ENCODE results near the gene HCCS.

The HCCS gene

DNA sequence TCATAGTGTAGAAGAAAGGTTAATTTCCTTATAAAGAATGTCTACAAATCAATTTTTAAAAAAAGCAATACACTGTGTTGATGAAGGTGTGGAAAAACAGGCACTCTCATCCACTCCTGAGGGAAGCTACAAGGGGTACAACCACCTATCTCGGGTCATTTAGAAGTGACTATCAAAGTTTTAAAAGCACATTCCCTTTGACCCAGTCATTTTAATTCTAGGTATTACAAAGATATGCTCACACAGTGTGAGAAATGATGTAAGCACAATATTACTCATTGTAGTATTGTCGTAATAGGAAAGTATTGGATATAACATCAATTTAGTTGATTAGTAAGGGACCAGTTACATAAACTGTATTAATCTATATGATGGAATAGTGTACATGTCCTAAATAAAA lies 7.4 kb upstream of the HCCS start:
- no peak for TF ChIP-seq CTCF (IDR thresholded peaks at IDR 0.05; ENCODE audit: low read length, missing control alignments)
- no peak overlapping the region for H3K4me3 ChIP-seq (replicated peaks; ENCODE audit: low read depth, low read length)
- no peak for DNase-seq (ENCODE audit: low read depth)

- peak; percentile 43 for DNase-seq (ENCODE audit: low read depth)
- no peak overlapping the region for H3K4me3 ChIP-seq (replicated peaks; ENCODE audit: low read depth, low read length)
- no peak for TF ChIP-seq CTCF (IDR thresholded peaks at IDR 0.05; ENCODE audit: low read length, missing control alignments)
These were observed 6.1 kb upstream of the HCCS start for GRCh38 chrX:11105080-11105479.

GRCh38 chrX:11108253-11108941 lies 2.7 kb upstream of the HCCS start:
- DNase-seq (ENCODE audit: low read depth) = no peak
- TF ChIP-seq CTCF (IDR thresholded peaks at IDR 0.05; ENCODE audit: low read length, missing control alignments) = no peak
- H3K4me3 ChIP-seq (replicated peaks; ENCODE audit: low read depth, low read length) = no peak overlapping the region

DNA sequence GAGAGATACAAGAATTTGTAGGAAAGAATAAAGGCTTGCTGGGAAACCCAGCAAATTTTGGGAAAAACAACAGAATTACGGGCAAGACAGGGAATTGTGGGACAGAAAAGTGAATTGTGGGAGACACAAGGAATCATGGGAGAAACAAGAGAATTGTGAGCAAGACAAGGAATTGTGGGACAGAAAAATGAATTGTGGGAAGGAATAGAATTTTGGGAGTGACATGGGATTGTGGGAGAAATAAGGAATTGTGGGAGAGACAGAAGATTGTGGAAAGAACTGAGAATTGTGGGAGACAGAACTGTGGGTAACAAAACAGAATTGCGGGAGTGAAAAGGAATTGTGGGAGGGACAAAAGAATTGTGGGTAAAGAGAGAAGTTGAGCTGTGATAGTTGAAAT lies 1.2 kb upstream of the HCCS start:
- DNase-seq (ENCODE audit: low read depth) = no peak
- H3K4me3 ChIP-seq (replicated peaks; ENCODE audit: low read depth, low read length) = no peak overlapping the region
- TF ChIP-seq CTCF (IDR thresholded peaks at IDR 0.05; ENCODE audit: low read length, missing control alignments) = no peak

- peak overlapping the region; percentile 78 for H3K4me3 ChIP-seq (replicated peaks; ENCODE audit: low read depth, low read length)
- no peak for TF ChIP-seq CTCF (IDR thresholded peaks at IDR 0.05; ENCODE audit: low read length, missing control alignments)
- no peak for DNase-seq (ENCODE audit: low read depth)
These were observed 815 bp downstream of the HCCS start for GRCh38 chrX:11111947-11112346.

- DNase-seq (ENCODE audit: low read depth) = peak; percentile 3
- no peak overlapping the region for H3K4me3 ChIP-seq (replicated peaks; ENCODE audit: low read depth, low read length)
- TF ChIP-seq CTCF (IDR thresholded peaks at IDR 0.05; ENCODE audit: low read length, missing control alignments) = no peak
These were observed 2.6 kb downstream of the HCCS start for GRCh38 chrX:11113731-11114130.

GRCh38 chrX:11117745-11118144 lies 6.6 kb downstream of the HCCS start:
- no peak overlapping the region for H3K4me3 ChIP-seq (replicated peaks; ENCODE audit: low read depth, low read length)
- TF ChIP-seq CTCF (IDR thresholded peaks at IDR 0.05; ENCODE audit: low read length, missing control alignments) = no peak
- no peak for DNase-seq (ENCODE audit: low read depth)

Data from fibroblast of pulmonary artery (primary cell).